Measurements from ENCODE around the gene ERAP2. TPM values are rescaled to one million over a fixed set of nuclear protein-coding genes. Genes with fewer than 3 reads are reported as not detected.

ERAP2 gene
- total RNA-seq, 6 experiments from 2014 or later, result 1.5 to 13.3 (median 8.4) TPM

Small RNA genes lying within 50 kb of the gene (small RNA-seq; reads per million reads assigned to genes)
- 0 reads per million in 2 experiments for gene RF00019

Other genes with a start within 250 kb of the ERAP2 start
- gene CAST, start 214.1 kb upstream of the ERAP2 start, total RNA-seq, result 100 to 1,000 TPM in 4 of 6 experiments, 10 to 100 TPM in 2; 86.8 to 187 (median 123) TPM
- 10 to 100 TPM; 29.3 to 54.7 (median 34.1) TPM for gene ERAP1, start 68.6 kb upstream of the ERAP2 start, total RNA-seq
- gene LNPEP, start 59.6 kb downstream of the ERAP2 start, total RNA-seq, result 10 to 100 TPM in 2 of 6 experiments, 1 to 10 TPM in 4; 7.5 to 11.2 (median 9.9) TPM

Data from right lobe of liver (tissue), 5 donors.